Neural cell (in vitro differentiated cells): ENCODE results near the gene IFT43. TPM values are rescaled to one million over a fixed set of nuclear protein-coding genes. Genes with fewer than 3 reads are reported as not detected.

Experiments
- H2AFZ ChIP-seq: fragments of 200-600, 300-800 bp; sonication (generic), shearing (Covaris generic); 2 replicates; pipeline ENCODE4 v1.6.0; 2014; ENCODE audit warnings: low read depth, mild to moderate bottlenecking, antibody characterized with exemption, low read length, moderate library complexity
- H3F3A ChIP-seq: fragments of 200-600 bp; shearing (Covaris generic); 2 replicates; pipeline ENCODE4 v1.6.1; 2016; ENCODE audit warnings: mild to moderate bottlenecking, moderate library complexity, mixed read lengths, antibody characterized with exemption, low read length; ENCODE audit not compliant: insufficient read depth, poor library complexity, severe bottlenecking
- H3K27ac ChIP-seq: fragments of 200-600, 300-800 bp; sonication (generic), shearing (Covaris generic); 2 replicates; pipeline ENCODE4 v1.5.1; 2014; ENCODE audit warnings: mild to moderate bottlenecking, low read length, moderate library complexity
- H3K27me3 ChIP-seq: fragments of 300-800, 200-600 bp; sonication (generic), shearing (Covaris generic); 2 replicates; pipeline ENCODE4 v1.6.0; 2014; ENCODE audit warnings: mild to moderate bottlenecking, low read depth, low read length, moderate library complexity; ENCODE audit not compliant: insufficient read depth
- H3K36me3 ChIP-seq: fragments of 300-800, 200-600 bp; sonication (generic), shearing (Covaris generic); 2 replicates; pipeline ENCODE4 v1.5.1; 2014; ENCODE audit warnings: mild to moderate bottlenecking, antibody characterized with exemption, low read length, moderate library complexity; ENCODE audit not compliant: insufficient read depth
- H3K4me2 ChIP-seq: fragments of 300-800, 200-600 bp; sonication (generic), shearing (Covaris generic); 2 replicates; pipeline ENCODE4 v1.6.0; 2014; ENCODE audit warnings: mild to moderate bottlenecking, low read length
- H3K4me3 ChIP-seq: fragments of 300-800, 200-600 bp; sonication (generic), shearing (Covaris generic); 2 replicates; pipeline ENCODE4 v1.5.1; 2014; ENCODE audit warnings: mild to moderate bottlenecking, low read length, moderate library complexity
- H3K79me2 ChIP-seq: fragments of 200-600 bp; shearing (Covaris generic); replicated peaks from 2 replicates; pipeline ENCODE4 v1.6.0; 2014; ENCODE audit warnings: mild to moderate bottlenecking, low read length, moderate library complexity; ENCODE audit not compliant: insufficient read depth
- H3K9ac ChIP-seq: fragments of 300-800, 200-600 bp; sonication (generic), shearing (Covaris generic); 2 replicates; pipeline ENCODE4 v1.6.1; 2016; ENCODE audit warnings: mild to moderate bottlenecking, low read length, mixed read lengths
- H3K9me2 ChIP-seq: fragments of 200-600 bp; shearing (Covaris generic); 2 replicates; pipeline ENCODE4 v1.6.1; 2016; ENCODE audit warnings: mild to moderate bottlenecking, low read length, mixed read lengths; ENCODE audit not compliant: insufficient read depth
- H3K9me3 ChIP-seq: fragments of 200-600, 300-800 bp; sonication (generic), shearing (Covaris generic); 2 replicates; pipeline ENCODE4 v1.6.1; 2016; ENCODE audit warnings: mild to moderate bottlenecking, mixed run types, low read length, moderate library complexity, mixed read lengths
- H4K20me1 ChIP-seq: fragments of 200-600 bp; shearing (Covaris generic); 2 replicates; pipeline ENCODE4 v1.6.1; 2016; ENCODE audit warnings: mild to moderate bottlenecking, mixed run types; ENCODE audit not compliant: insufficient read depth
- EP300 ChIP-seq: fragments of 450-650 bp; conservative IDR thresholded peaks from 2 replicates; pipeline ENCODE4 v1.6.1; 2014; ENCODE audit warnings: antibody characterized with exemption, mild to moderate bottlenecking, moderate library complexity; ENCODE audit not compliant: poor library complexity, severe bottlenecking
- EZH2 ChIP-seq: fragments of 200-600, 300-800 bp; shearing (Covaris generic), sonication (generic); IDR thresholded peaks from 2 replicates; pipeline ENCODE4 v1.6.1; 2014; ENCODE audit warnings: antibody characterized with exemption, low read length, borderline replicate concordance, mild to moderate bottlenecking; ENCODE audit not compliant: insufficient read depth, poor library complexity, severe bottlenecking
- MXI1 ChIP-seq: fragments of 450-650 bp; conservative IDR thresholded peaks from 2 replicates; pipeline ENCODE4 v1.6.1; 2014; ENCODE audit warnings: antibody characterized with exemption, mild to moderate bottlenecking; ENCODE audit not compliant: poor library complexity, severe bottlenecking
- POLR2AphosphoS5 ChIP-seq: IDR thresholded peaks from 2 replicates; pipeline ENCODE4 v1.6.1; 2012
- RAD21 ChIP-seq: fragments of 450-650 bp; conservative IDR thresholded peaks from 2 replicates; pipeline ENCODE4 v1.6.1; 2014; ENCODE audit warnings: antibody characterized with exemption, mild to moderate bottlenecking, moderate library complexity
- SMC3 ChIP-seq: fragments of 450-650 bp; conservative IDR thresholded peaks from 2 replicates; pipeline ENCODE4 v1.6.1; 2014; ENCODE audit warnings: antibody characterized with exemption, mild to moderate bottlenecking, moderate library complexity; ENCODE audit not compliant: poor library complexity
- TAF1 ChIP-seq: IDR thresholded peaks from 2 replicates; pipeline ENCODE4 v1.6.1; 2012; ENCODE audit warnings: low read depth
- polyA plus RNA-seq: library from polyadenylated mRNA; depleted of rRNA; stranded (reverse); fragments of >200 nt; gene quantifications from 2 replicates; pipeline ENCODE4 v1.2.3, GENCODE V29; 2014
- TF ChIP-seq, protein P1 (sequence below): IDR thresholded peaks from 2 replicates; pipeline ENCODE4 v1.6.1; 2012; ENCODE audit warnings: borderline replicate concordance
- TF ChIP-seq, protein P2 (sequence below): fragments of 450-650 bp; IDR thresholded peaks from 2 replicates; pipeline ENCODE4 v1.5.1; 2014; ENCODE audit warnings: antibody characterized with exemption, mild to moderate bottlenecking, moderate library complexity; ENCODE audit not compliant: poor library complexity, severe bottlenecking

IFT43 gene
- polyA plus RNA-seq, 1 donor from 2014 or later = 102 TPM

DNA sequence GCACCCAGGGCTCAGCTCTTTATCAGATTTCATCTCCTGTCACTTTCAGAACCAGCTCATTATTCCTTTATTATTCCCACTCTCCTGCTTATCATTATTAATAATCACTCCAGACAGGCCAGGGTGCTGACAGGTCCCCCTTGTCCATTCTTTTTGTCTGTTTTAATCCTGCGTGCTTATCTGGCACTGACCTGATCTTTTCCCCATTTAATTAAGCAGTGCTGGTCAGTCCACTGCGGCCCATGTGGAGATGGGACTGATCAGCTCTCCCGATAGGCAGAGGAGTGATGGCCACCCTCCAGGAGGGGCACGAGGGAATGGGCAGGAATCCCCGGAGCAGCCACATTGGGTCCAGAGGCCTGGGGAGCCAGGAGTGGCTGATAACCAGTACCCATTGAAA is 110.7 kb downstream of the IFT43 start:
- Histone ChIP-seq H4K20me1 (no peaks in the 10 kb centered on the region), H3F3A (no peaks in the 10 kb centered on the region), H3K27ac (no peak overlapping the region), H3K4me3 (no peak overlapping the region), H3K9me3 (no peaks in the 10 kb centered on the region), H3K36me3 (no peaks in the 10 kb centered on the region), H3K79me2 (no peaks in the 10 kb centered on the region), H3K4me2 (no peak overlapping the region), H3K9ac (no peak overlapping the region), H2AFZ (no peak overlapping the region), H3K9me2 (no peaks in the 10 kb centered on the region), H3K27me3 (no peaks in the 10 kb centered on the region)
- TF ChIP-seq, protein P1, sequence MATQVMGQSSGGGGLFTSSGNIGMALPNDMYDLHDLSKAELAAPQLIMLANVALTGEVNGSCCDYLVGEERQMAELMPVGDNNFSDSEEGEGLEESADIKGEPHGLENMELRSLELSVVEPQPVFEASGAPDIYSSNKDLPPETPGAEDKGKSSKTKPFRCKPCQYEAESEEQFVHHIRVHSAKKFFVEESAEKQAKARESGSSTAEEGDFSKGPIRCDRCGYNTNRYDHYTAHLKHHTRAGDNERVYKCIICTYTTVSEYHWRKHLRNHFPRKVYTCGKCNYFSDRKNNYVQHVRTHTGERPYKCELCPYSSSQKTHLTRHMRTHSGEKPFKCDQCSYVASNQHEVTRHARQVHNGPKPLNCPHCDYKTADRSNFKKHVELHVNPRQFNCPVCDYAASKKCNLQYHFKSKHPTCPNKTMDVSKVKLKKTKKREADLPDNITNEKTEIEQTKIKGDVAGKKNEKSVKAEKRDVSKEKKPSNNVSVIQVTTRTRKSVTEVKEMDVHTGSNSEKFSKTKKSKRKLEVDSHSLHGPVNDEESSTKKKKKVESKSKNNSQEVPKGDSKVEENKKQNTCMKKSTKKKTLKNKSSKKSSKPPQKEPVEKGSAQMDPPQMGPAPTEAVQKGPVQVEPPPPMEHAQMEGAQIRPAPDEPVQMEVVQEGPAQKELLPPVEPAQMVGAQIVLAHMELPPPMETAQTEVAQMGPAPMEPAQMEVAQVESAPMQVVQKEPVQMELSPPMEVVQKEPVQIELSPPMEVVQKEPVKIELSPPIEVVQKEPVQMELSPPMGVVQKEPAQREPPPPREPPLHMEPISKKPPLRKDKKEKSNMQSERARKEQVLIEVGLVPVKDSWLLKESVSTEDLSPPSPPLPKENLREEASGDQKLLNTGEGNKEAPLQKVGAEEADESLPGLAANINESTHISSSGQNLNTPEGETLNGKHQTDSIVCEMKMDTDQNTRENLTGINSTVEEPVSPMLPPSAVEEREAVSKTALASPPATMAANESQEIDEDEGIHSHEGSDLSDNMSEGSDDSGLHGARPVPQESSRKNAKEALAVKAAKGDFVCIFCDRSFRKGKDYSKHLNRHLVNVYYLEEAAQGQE = no peak
- TF ChIP-seq RAD21 (no peak), SMC3 (no peak), EZH2 (no peak), EP300 (no peak), TAF1 (no peak), POLR2AphosphoS5 (no peak), MXI1 (no peak)
- TF ChIP-seq, protein P2, sequence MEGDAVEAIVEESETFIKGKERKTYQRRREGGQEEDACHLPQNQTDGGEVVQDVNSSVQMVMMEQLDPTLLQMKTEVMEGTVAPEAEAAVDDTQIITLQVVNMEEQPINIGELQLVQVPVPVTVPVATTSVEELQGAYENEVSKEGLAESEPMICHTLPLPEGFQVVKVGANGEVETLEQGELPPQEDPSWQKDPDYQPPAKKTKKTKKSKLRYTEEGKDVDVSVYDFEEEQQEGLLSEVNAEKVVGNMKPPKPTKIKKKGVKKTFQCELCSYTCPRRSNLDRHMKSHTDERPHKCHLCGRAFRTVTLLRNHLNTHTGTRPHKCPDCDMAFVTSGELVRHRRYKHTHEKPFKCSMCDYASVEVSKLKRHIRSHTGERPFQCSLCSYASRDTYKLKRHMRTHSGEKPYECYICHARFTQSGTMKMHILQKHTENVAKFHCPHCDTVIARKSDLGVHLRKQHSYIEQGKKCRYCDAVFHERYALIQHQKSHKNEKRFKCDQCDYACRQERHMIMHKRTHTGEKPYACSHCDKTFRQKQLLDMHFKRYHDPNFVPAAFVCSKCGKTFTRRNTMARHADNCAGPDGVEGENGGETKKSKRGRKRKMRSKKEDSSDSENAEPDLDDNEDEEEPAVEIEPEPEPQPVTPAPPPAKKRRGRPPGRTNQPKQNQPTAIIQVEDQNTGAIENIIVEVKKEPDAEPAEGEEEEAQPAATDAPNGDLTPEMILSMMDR = no peak

DNA sequence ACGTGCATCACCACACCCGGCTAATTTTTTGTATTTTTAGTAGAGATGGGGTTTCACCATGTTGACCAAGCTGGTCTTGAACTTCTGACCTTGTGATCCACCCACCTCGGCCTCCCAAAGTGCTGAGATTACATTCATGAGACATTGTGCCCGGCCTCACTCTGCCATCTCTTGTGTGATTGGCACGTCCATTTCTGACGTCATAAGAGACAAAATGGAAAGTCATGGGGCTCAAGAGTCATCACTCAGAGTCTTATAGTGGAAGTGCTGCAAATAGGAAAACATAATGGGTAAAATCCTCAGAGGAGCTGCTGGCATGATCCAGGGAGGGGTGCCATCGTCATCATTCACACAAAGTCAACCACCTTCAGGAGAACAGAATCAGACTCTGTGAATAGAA is 112.0 kb downstream of the IFT43 start:
- no peaks in the 10 kb centered on the region for H3F3A ChIP-seq
- TF ChIP-seq RAD21 (no peak), MXI1 (no peak), TAF1 (no peak), SMC3 (no peak), EZH2 (no peak), EP300 (no peak), POLR2AphosphoS5 (no peak)
- TF ChIP-seq, protein P2 = no peak
- TF ChIP-seq, protein P1 = no peak
- H3K27me3 ChIP-seq = no peaks in the 10 kb centered on the region
- H3K4me2 ChIP-seq = no peak overlapping the region
- no peak overlapping the region for H2AFZ ChIP-seq
- H3K4me3 ChIP-seq = no peak overlapping the region
- H3K9me2 ChIP-seq = no peaks in the 10 kb centered on the region
- no peak overlapping the region for H3K9ac ChIP-seq
- H3K27ac ChIP-seq = no peak overlapping the region
- H3K79me2 ChIP-seq = no peaks in the 10 kb centered on the region
- H3K36me3 ChIP-seq = no peaks in the 10 kb centered on the region
- H4K20me1 ChIP-seq = no peaks in the 10 kb centered on the region
- no peaks in the 10 kb centered on the region for H3K9me3 ChIP-seq
